PC-9 (cell line): ENCODE data around the gene LAMP1. TPM values are rescaled to one million over a fixed set of nuclear protein-coding genes. Genes with fewer than 3 reads are reported as not detected.

Experiments
- BruUV-seq: library from RNA; stranded (reverse); fragments of 400-500 nt; replicated peaks from 2 replicates; lab custom pipeline; 2021; lab: Mats Ljungman, UMichigan
- CTCF ChIA-PET: fragments of 300-600 bp; sonication (Branson Sonifier 250); formaldehyde crosslinking; loops from one replicate; lab custom pipeline; 2022; ENCODE audit warnings: antibody characterized with exemption; lab: Charles Lee
- POLR2A ChIA-PET: fragments of 300-600 bp; sonication (Branson Sonifier 250); formaldehyde crosslinking; loops from one replicate; lab custom pipeline; 2022; ENCODE audit warnings: antibody characterized with exemption; ENCODE audit not compliant: unreplicated experiment; lab: Charles Lee
- DNase-seq, 2 experiments: peaks; one replicate each; pipeline versions ENCODE4 v3.0.0 to v3.0.0-alpha.2; 2015 to 2022; ENCODE audit warnings: mixed read lengths in 1 of 2
- H2AFZ ChIP-seq: fragments of 200-600 bp; sonication (generic); 2 replicates; pipeline ENCODE4 v1.8.1; 2017; ENCODE audit warnings: antibody characterized with exemption
- H3F3A ChIP-seq: fragments of 200-600 bp; sonication (generic); 2 replicates; pipeline ENCODE4 v1.8.1; 2017; ENCODE audit warnings: antibody characterized with exemption, mild to moderate bottlenecking, low read depth; ENCODE audit not compliant: insufficient read depth
- H3K27ac ChIP-seq: fragments of 200-600 bp; sonication (generic); 2 replicates; pipeline ENCODE4 v1.6.1; 2016; ENCODE audit warnings: mixed run types
- H3K27me3 ChIP-seq: fragments of 200-600 bp; sonication (generic); 2 replicates; pipeline ENCODE4 v1.6.1; 2016; ENCODE audit warnings: low read depth, mixed run types; ENCODE audit not compliant: insufficient read depth
- H3K36me3 ChIP-seq: fragments of 200-600 bp; sonication (generic); 2 replicates; pipeline ENCODE4 v1.6.1; 2016; ENCODE audit warnings: low read depth, mixed run types
- H3K4me1 ChIP-seq: fragments of 200-600 bp; sonication (generic); replicated peaks from 2 replicates; pipeline ENCODE4 v1.6.1; 2016; ENCODE audit warnings: mixed run types; ENCODE audit not compliant: insufficient read depth
- H3K4me2 ChIP-seq: fragments of 200-600 bp; sonication (generic); 2 replicates; pipeline ENCODE4 v1.6.1; 2017; ENCODE audit warnings: mixed run types
- H3K4me3 ChIP-seq: fragments of 200-600 bp; sonication (generic); 2 replicates; pipeline ENCODE4 v1.6.1; 2016; ENCODE audit warnings: mixed run types
- H3K79me2 ChIP-seq: fragments of 200-600 bp; sonication (generic); 2 replicates; pipeline ENCODE4 v1.6.1; 2017; ENCODE audit warnings: low read depth, mixed run types
- H3K9me2 ChIP-seq: fragments of 200-600 bp; sonication (generic); 2 replicates; pipeline ENCODE4 v1.8.1; 2017; ENCODE audit warnings: mild to moderate bottlenecking; ENCODE audit not compliant: insufficient read depth
- H3K9me3 ChIP-seq: fragments of 200-600 bp; sonication (generic); 2 replicates; pipeline ENCODE4 v1.8.1; 2016; ENCODE audit warnings: low read depth; ENCODE audit not compliant: insufficient read depth
- H4K20me1 ChIP-seq: fragments of 200-600 bp; sonication (generic); 2 replicates; pipeline ENCODE4 v1.8.1; 2017; ENCODE audit not compliant: insufficient read depth
- EZH2 ChIP-seq: fragments of 200-600 bp; sonication (generic); IDR thresholded peaks from 2 replicates; pipeline ENCODE4 v1.8.0; 2017; ENCODE audit warnings: antibody characterized with exemption, low read depth
- intact Hi-C: fragments of 100-400 bp; cut with micrococcal nuclease; formaldehyde crosslinking; loops from one replicate; pipeline ENCODE4 v1.10.0; 2022; ENCODE audit not compliant: unreplicated experiment
- total RNA-seq: library from RNA; stranded (reverse); gene quantifications from 2 replicates; pipeline ENCODE4 v1.2.3, GENCODE V29; 2021
- TF ChIP-seq, protein P1 (sequence below): fragments of 200-600 bp; sonication (generic); conservative IDR thresholded peaks from 2 replicates; pipeline ENCODE4 v1.6.1; 2017; ENCODE audit warnings: mixed run types, antibody characterized with exemption, mild to moderate bottlenecking, moderate library complexity

LAMP1 gene
- total RNA-seq, 1 experiment from 2014 or later: 186 TPM

DNA sequence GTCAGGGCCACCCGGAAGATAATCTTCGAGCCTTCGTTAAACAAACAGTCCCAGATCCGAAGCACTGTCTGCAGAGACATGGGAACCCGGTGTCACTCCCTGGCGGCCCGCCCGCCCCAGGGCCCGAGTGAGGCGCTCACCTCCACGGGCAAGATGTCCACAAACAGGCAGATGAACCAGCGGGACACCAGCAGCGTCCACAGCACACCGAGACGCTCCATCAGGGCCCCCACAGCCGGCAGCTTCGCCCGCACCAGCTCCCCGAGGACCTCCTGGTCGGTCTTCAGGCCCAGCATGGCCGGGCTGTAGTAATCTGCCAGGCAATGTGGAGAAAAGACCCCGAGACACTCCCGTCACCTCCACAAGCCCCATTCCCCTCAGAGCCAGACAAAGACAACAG is 28.7 kb downstream of the LAMP1 start:
- H3K36me3 ChIP-seq: peaks cover 11% of the 10 kb centered on the region
- TF ChIP-seq EZH2: no peak
- TF ChIP-seq, protein P1, sequence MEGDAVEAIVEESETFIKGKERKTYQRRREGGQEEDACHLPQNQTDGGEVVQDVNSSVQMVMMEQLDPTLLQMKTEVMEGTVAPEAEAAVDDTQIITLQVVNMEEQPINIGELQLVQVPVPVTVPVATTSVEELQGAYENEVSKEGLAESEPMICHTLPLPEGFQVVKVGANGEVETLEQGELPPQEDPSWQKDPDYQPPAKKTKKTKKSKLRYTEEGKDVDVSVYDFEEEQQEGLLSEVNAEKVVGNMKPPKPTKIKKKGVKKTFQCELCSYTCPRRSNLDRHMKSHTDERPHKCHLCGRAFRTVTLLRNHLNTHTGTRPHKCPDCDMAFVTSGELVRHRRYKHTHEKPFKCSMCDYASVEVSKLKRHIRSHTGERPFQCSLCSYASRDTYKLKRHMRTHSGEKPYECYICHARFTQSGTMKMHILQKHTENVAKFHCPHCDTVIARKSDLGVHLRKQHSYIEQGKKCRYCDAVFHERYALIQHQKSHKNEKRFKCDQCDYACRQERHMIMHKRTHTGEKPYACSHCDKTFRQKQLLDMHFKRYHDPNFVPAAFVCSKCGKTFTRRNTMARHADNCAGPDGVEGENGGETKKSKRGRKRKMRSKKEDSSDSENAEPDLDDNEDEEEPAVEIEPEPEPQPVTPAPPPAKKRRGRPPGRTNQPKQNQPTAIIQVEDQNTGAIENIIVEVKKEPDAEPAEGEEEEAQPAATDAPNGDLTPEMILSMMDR: no peak
- BruUV-seq: no TSS peak
- H3K9me2 ChIP-seq: no peaks in the 10 kb centered on the region
- CTCF ChIA-PET: no interaction called here
- peak in 1 of 2 experiments; percentile 2 for DNase-seq
- no peak overlapping the region for H3K4me2 ChIP-seq
- H3K9me3 ChIP-seq: no peaks in the 10 kb centered on the region
- POLR2A ChIA-PET: no interaction called here
- intact Hi-C loops: no loop called here
- H3K79me2 ChIP-seq: no peaks in the 10 kb centered on the region
- peaks cover 20% of the 10 kb centered on the region; the same call in 1 of the 2 replicates for H4K20me1 ChIP-seq
- H3K27me3 ChIP-seq: no peaks in the 10 kb centered on the region
- H3K4me1 ChIP-seq: peaks cover under 1% of the 10 kb centered on the region; the same call in 1 of the 2 replicates
- no peak overlapping the region for H3K27ac ChIP-seq
- H2AFZ ChIP-seq: no peak overlapping the region
- no peak overlapping the region for H3K4me3 ChIP-seq
- peaks cover 25% of the 10 kb centered on the region for H3F3A ChIP-seq

DNA sequence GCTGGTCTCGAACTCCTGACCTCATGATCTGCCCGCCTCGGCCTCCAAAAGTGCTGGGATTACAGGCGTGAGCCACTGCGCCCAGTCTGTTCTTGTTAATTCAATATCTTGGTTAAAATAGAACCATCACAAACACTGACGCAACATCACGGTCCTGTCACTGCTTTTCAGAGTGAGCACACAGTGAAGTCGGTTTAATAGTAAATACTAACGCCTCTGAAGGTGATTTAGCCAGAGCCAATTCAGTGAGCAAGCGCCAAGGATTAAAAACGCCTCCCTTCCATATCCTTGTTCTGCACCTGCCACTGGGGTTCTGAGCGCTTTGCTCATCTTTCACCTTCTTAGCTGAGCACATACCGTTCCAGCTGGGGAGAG is 30.3 kb downstream of the LAMP1 start:
- no TSS peak for BruUV-seq
- POLR2A ChIA-PET: no interaction called here
- no peak overlapping the region for H3K4me3 ChIP-seq
- no peaks in the 10 kb centered on the region for H3K36me3 ChIP-seq
- peak in 1 of 2 experiments; percentile 28 for DNase-seq
- peaks cover 32% of the 10 kb centered on the region for H3F3A ChIP-seq
- H3K27ac ChIP-seq: no peak overlapping the region
- no peak overlapping the region for H3K4me2 ChIP-seq
- H3K4me1 ChIP-seq: peaks cover 15% of the 10 kb centered on the region
- no peaks in the 10 kb centered on the region for H3K9me2 ChIP-seq
- no peak overlapping the region for H2AFZ ChIP-seq
- no peaks in the 10 kb centered on the region for H3K27me3 ChIP-seq
- H3K79me2 ChIP-seq: no peaks in the 10 kb centered on the region
- CTCF ChIA-PET: no interaction called here
- H4K20me1 ChIP-seq: peaks cover 13% of the 10 kb centered on the region; the same call in 1 of the 2 replicates
- no peaks in the 10 kb centered on the region for H3K9me3 ChIP-seq
- TF ChIP-seq EZH2: no peak
- TF ChIP-seq, protein P1: no peak
- intact Hi-C loops: no loop called here

DNA sequence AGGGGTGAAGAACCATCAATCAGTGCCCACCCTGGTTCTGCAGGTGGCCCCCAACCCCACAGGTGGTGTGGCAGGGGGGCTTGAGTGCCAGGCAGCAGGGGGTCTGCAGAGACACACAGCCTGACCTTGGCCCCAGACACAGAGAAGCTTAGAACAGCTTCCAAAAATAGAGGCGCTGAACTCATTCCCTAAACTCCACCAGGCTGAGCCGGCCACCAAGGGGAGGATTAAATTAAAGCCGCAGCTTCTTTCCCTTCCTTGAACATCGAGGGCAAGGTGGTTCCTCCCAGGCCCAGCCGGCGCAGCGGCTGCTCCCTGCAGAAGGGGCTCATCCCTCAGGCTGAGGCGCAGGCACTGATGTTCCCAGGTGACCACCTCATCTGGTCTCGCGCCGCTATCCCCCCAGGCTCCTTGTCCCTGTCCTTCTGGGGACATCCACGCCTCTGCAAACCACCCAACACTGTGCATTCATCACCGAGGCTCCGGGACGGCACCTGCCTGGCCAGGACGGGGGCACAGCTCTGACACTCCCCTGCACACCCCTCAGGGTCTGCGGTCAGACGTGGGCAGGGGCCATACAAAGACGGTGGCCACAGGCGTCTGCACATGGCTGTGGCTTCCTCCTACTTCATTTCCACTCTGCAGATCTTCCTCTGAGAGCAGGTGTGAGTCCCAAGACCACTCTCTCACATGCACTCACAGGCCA is 30.9 kb downstream of the LAMP1 start:
- Histone ChIP-seq H3K4me3 (no peak overlapping the region), H3K27ac (no peak overlapping the region), H3K36me3 (no peaks in the 10 kb centered on the region), H3F3A (peaks cover 35% of the 10 kb centered on the region), H4K20me1 (peaks cover 13% of the 10 kb centered on the region; the same call in 1 of the 2 replicates), H3K9me2 (no peaks in the 10 kb centered on the region), H3K9me3 (no peaks in the 10 kb centered on the region), H3K27me3 (no peaks in the 10 kb centered on the region), H3K79me2 (no peaks in the 10 kb centered on the region), H3K4me2 (no peak overlapping the region), H2AFZ (no peak overlapping the region), H3K4me1 (peaks cover 15% of the 10 kb centered on the region)
- CTCF ChIA-PET: no interaction called here
- peak in 1 of 2 experiments; percentile 30 for DNase-seq
- no TSS peak for BruUV-seq
- POLR2A ChIA-PET: no interaction called here
- TF ChIP-seq EZH2: no peak
- TF ChIP-seq, protein P1: no peak
- intact Hi-C loops: no loop called here
